ENCODE data around the gene TMEM214.

DNA sequence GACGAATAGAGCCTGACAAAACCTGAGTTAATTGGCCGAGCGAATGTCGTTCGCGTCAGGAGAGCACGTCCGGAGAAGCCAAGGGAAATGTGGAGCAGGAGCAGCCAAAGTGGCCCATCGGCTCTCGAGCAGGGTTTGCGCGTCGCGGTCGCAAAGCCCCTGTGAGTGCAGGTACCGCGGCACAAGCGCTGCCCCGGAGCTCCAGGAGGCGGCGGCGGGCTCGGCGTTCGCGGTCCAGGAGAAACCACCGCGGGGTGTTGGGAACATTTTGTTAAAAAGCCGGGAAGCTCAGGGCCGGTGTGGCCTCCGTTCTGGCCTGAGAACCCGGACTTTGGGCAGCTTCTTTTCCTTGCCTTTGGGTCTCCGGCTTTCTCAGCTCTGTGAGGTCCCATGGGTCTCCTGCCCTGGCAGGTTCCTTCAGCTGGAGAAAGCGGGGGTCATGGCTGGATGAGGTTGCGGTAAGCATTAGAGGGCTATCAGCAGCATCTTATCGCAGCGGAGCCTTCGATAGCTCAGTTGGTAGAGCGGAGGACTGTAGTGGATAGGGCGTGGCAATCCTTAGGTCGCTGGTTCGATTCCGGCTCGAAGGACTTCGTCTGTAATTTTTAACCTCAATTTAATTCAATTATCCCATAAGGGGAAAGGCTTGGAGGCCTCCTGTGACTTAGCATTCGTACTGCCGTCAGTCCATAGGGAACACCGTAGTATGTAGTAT lies 17.7 kb downstream of the TMEM214 start:
- TF ChIP-seq, protein P1, sequence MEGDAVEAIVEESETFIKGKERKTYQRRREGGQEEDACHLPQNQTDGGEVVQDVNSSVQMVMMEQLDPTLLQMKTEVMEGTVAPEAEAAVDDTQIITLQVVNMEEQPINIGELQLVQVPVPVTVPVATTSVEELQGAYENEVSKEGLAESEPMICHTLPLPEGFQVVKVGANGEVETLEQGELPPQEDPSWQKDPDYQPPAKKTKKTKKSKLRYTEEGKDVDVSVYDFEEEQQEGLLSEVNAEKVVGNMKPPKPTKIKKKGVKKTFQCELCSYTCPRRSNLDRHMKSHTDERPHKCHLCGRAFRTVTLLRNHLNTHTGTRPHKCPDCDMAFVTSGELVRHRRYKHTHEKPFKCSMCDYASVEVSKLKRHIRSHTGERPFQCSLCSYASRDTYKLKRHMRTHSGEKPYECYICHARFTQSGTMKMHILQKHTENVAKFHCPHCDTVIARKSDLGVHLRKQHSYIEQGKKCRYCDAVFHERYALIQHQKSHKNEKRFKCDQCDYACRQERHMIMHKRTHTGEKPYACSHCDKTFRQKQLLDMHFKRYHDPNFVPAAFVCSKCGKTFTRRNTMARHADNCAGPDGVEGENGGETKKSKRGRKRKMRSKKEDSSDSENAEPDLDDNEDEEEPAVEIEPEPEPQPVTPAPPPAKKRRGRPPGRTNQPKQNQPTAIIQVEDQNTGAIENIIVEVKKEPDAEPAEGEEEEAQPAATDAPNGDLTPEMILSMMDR (IDR thresholded peaks at IDR 0.05; ENCODE audit: insufficient read depth, low read length), result no peak
- TF ChIP-seq POLR2AphosphoS5 (IDR thresholded peaks at IDR 0.05; ENCODE audit: low read depth) (no peak), GABPA (IDR thresholded peaks at IDR 0.05; ENCODE audit: low read depth) (no peak; the same call in 1 of the 2 replicates)
- TF ChIP-seq, protein P2, sequence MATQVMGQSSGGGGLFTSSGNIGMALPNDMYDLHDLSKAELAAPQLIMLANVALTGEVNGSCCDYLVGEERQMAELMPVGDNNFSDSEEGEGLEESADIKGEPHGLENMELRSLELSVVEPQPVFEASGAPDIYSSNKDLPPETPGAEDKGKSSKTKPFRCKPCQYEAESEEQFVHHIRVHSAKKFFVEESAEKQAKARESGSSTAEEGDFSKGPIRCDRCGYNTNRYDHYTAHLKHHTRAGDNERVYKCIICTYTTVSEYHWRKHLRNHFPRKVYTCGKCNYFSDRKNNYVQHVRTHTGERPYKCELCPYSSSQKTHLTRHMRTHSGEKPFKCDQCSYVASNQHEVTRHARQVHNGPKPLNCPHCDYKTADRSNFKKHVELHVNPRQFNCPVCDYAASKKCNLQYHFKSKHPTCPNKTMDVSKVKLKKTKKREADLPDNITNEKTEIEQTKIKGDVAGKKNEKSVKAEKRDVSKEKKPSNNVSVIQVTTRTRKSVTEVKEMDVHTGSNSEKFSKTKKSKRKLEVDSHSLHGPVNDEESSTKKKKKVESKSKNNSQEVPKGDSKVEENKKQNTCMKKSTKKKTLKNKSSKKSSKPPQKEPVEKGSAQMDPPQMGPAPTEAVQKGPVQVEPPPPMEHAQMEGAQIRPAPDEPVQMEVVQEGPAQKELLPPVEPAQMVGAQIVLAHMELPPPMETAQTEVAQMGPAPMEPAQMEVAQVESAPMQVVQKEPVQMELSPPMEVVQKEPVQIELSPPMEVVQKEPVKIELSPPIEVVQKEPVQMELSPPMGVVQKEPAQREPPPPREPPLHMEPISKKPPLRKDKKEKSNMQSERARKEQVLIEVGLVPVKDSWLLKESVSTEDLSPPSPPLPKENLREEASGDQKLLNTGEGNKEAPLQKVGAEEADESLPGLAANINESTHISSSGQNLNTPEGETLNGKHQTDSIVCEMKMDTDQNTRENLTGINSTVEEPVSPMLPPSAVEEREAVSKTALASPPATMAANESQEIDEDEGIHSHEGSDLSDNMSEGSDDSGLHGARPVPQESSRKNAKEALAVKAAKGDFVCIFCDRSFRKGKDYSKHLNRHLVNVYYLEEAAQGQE (IDR thresholded peaks at IDR 0.05; ENCODE audit: insufficient replicate concordance, low read depth), result no peak

Data from HL-60 (cell line).